Endodermal cell (in vitro differentiated cells): ENCODE results near the gene ZC3H6. TPM values are rescaled to one million over a fixed set of nuclear protein-coding genes. Genes with fewer than 3 reads are reported as not detected.

ENCODE experiments used
- DNase-seq: peaks from one replicate; pipeline ENCODE4 v3.0.0-alpha.2; 2017
- H3K27ac ChIP-seq: 2 replicates; pipeline ENCODE4 v1.5.1; 2013; ENCODE audit warnings: mild to moderate bottlenecking, low read depth, low read length, moderate library complexity
- H3K27me3 ChIP-seq: 2 replicates; pipeline ENCODE4 v1.6.1; 2013; ENCODE audit warnings: mild to moderate bottlenecking, low read length, moderate library complexity; ENCODE audit not compliant: insufficient read depth, control insufficient read depth, poor library complexity, severe bottlenecking
- H3K36me3 ChIP-seq: 2 replicates; pipeline ENCODE4 v1.7.0; 2013; ENCODE audit warnings: mild to moderate bottlenecking, low read length, moderate library complexity; ENCODE audit not compliant: control insufficient read depth, insufficient read depth
- H3K4me1 ChIP-seq: one replicate; pipeline ENCODE4 v1.7.0; 2013; ENCODE audit warnings: low read length; ENCODE audit not compliant: control insufficient read depth, insufficient read depth
- H3K4me3 ChIP-seq: 2 replicates; pipeline ENCODE4 v1.5.1; 2013; ENCODE audit warnings: mild to moderate bottlenecking, low read length, moderate library complexity
- H3K9ac ChIP-seq: 2 replicates; pipeline ENCODE4 v1.6.1; 2013; ENCODE audit warnings: mild to moderate bottlenecking, low read length, moderate library complexity; ENCODE audit not compliant: poor library complexity, severe bottlenecking; ENCODE audit errors: extremely low read depth
- H3K9me3 ChIP-seq: 2 replicates; pipeline ENCODE4 v1.6.1; 2013; ENCODE audit warnings: mild to moderate bottlenecking, low read length, moderate library complexity; ENCODE audit not compliant: control insufficient read depth
- H3K27ac Mint-ChIP-seq: 2 replicates; pipeline ENCODE4 v1.8.0; 2020; ENCODE audit warnings: mixed read lengths
- H3K27me3 Mint-ChIP-seq: 2 replicates; pipeline ENCODE4 v1.8.0; 2021; ENCODE audit warnings: mild to moderate bottlenecking, mixed read lengths; ENCODE audit not compliant: insufficient read depth
- H3K36me3 Mint-ChIP-seq: 2 replicates; pipeline ENCODE4 v1.8.0; 2020; ENCODE audit warnings: low read depth, mixed read lengths
- H3K4me1 Mint-ChIP-seq: 2 replicates; pipeline ENCODE4 v1.8.0; 2020; ENCODE audit warnings: mixed read lengths
- H3K4me3 Mint-ChIP-seq: 2 replicates; pipeline ENCODE4 v1.8.0; 2020; ENCODE audit warnings: mild to moderate bottlenecking, moderate library complexity, mixed read lengths
- H3K9me3 Mint-ChIP-seq: 2 replicates; pipeline ENCODE4 v1.8.0; 2020; ENCODE audit warnings: mild to moderate bottlenecking, mixed read lengths
- WGBS, 2 experiments: methylation state at CpG; one replicate each; pipeline versions ENCODE4 v1.1.5 to v1.1.7; 2013; ENCODE audit warnings: missing lambda C conversion rate in 2 of 2, mixed read lengths in 1 of 2; ENCODE audit not compliant: insufficient coverage in 1 of 2, insufficient read length in 1 of 2; 5-methylcytosine and 5-hydroxymethylcytosine counted together
- total RNA-seq, 2 donors: library from RNA; stranded (reverse); fragmentation: NEBNext Ultra II Directional in 1 of 2; extraction: Animal tissue kit (Norgen Biotek cat#: 25700) in 1 of 2; gene quantifications; 2 replicates in 1 of 2; 3 replicates in 1 of 2; pipeline ENCODE4 v1.2.1, GENCODE V29; 2021
- TF ChIP-seq, protein P1 (sequence below): fragments of 200-600 bp; sonication (generic); conservative IDR thresholded peaks from 2 replicates; pipeline ENCODE4 v1.5.0; 2021; ENCODE audit warnings: antibody characterized with exemption, mild to moderate bottlenecking

ZC3H6 gene
- total RNA-seq, 2 donors from 2014 or later, result 8.0 to 21.5 TPM

DNA sequence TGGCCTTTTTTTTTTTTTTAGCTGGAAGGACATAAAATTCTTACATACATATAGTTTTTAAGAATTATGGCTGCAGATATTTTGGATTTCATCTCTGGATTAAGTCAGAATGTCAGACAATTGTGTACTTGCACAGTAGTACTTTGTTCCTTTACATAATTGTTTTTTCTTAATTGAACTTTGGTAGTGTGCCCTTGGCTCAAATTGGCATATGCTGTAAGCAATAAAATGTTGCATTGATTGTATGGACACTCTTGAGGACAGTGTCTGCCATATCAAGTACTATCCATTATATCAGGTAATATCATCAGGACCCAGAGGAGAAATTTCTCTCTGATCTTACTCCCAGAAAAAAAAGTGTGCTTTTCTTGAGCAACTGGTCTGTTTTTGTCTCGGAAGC, 15.3 kb downstream of the ZC3H6 start:
- TF ChIP-seq, protein P1, sequence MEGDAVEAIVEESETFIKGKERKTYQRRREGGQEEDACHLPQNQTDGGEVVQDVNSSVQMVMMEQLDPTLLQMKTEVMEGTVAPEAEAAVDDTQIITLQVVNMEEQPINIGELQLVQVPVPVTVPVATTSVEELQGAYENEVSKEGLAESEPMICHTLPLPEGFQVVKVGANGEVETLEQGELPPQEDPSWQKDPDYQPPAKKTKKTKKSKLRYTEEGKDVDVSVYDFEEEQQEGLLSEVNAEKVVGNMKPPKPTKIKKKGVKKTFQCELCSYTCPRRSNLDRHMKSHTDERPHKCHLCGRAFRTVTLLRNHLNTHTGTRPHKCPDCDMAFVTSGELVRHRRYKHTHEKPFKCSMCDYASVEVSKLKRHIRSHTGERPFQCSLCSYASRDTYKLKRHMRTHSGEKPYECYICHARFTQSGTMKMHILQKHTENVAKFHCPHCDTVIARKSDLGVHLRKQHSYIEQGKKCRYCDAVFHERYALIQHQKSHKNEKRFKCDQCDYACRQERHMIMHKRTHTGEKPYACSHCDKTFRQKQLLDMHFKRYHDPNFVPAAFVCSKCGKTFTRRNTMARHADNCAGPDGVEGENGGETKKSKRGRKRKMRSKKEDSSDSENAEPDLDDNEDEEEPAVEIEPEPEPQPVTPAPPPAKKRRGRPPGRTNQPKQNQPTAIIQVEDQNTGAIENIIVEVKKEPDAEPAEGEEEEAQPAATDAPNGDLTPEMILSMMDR, result no peak
- Histone ChIP-seq H3K4me1 (no peaks in the 10 kb centered on the region), H3K36me3 (no peaks in the 10 kb centered on the region), H3K27ac (no peak overlapping the region), H3K27me3 (no peaks in the 10 kb centered on the region), H3K9me3 (no peaks in the 10 kb centered on the region), H3K9ac (no peak overlapping the region), H3K4me3 (no peak overlapping the region)
- H3K36me3 Mint-ChIP-seq, result peaks cover 1% of the 10 kb centered on the region
- WGBS, 2 experiments, result 88 to 100% methylated on average over 1 of the region's 1 CpG
- H3K4me3 Mint-ChIP-seq, result no peak overlapping the region
- no peak overlapping the region for H3K27ac Mint-ChIP-seq
- no peaks in the 10 kb centered on the region for H3K27me3 Mint-ChIP-seq
- H3K4me1 Mint-ChIP-seq, result no peaks in the 10 kb centered on the region
- no peak for DNase-seq
- H3K9me3 Mint-ChIP-seq, result no peaks in the 10 kb centered on the region

DNA sequence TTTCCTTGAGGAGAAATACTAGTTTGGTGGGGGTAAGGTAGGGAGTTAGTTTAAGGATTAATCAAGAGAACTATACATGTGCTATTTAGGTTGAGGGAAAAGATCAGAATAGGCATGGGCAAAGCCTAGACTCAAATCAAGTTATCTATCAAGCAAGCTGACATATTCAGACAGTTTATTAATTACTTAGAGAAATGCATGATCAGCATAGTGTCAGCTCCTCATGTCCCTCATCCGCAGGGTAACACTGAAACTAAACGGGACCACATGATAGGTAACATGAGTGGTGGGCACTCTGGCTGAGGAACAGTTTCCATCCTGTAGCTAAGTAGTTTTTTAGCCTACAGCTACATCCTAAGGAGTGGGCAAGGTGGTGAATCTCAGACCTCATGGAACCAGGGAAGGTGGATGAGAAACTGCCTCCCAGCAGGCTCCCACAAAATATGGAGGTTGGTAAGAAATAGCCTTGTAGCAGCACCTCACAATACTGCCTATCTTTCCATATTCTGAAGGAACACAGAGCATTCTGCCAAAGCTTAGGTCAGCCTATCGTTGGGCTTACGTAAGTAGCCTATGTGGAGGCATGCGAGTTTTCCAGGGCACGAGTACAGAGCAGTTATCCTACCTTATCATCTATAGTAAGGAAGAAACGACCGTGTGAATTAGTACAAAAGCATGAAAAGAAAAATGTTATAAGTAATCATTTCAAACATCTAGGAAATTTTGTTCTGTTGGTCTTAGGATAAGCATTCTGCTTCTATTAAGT, 18.4 kb downstream of the ZC3H6 start:
- H3K4me1 Mint-ChIP-seq, result no peaks in the 10 kb centered on the region

DNA sequence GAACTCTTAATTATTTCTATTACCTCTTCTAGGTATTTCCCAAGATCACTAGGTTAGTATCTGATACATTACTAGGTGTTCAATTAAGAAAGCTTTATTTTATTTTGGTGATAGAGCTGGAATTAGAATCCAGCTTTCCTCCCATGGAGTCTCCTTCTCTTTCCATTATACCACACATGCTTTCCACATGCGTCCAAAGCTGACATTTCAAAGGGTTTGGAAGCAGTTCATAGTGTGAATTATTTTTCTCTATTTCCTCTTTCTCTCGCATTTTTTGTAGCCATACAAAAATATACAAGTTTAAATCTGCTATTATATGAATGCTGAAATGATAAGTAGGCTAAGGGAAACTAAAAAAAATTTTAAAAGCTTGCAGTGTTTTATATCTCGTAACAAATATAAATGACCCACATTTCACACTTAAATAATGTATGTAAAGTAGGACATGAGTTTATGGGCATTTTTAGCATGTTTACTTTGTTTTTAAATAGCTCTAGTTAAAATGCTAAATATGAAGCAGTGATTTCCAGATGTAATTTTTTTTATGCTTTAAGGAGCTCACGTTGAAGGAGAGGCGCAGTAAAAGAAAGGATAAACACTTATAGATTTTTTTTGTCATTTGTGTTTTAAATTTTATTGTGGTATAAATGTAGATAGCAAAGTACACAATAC, 20.1 kb downstream of the ZC3H6 start:
- Mint-ChIP-seq H3K4me1 (no peaks in the 10 kb centered on the region), H3K27ac (no peak overlapping the region), H3K27me3 (no peaks in the 10 kb centered on the region), H3K9me3 (peaks cover 2% of the 10 kb centered on the region), H3K4me3 (no peak overlapping the region), H3K36me3 (peaks cover 2% of the 10 kb centered on the region)
- Histone ChIP-seq H3K9ac (no peak overlapping the region), H3K27ac (no peak overlapping the region), H3K4me3 (no peak overlapping the region), H3K9me3 (no peaks in the 10 kb centered on the region), H3K27me3 (no peaks in the 10 kb centered on the region), H3K4me1 (no peaks in the 10 kb centered on the region), H3K36me3 (no peaks in the 10 kb centered on the region)
- no peak for DNase-seq
- WGBS, 2 experiments, result 90 to 98% methylated on average over 2 to 3 of the region's 5 CpGs
- TF ChIP-seq, protein P1, result no peak

More for the DNA sequence above, 18.4 kb downstream of the ZC3H6 start:
- Histone ChIP-seq H3K36me3 (no peaks in the 10 kb centered on the region), H3K4me3 (no peak overlapping the region), H3K27me3 (no peaks in the 10 kb centered on the region), H3K4me1 (no peaks in the 10 kb centered on the region), H3K9ac (no peak overlapping the region), H3K27ac (no peak overlapping the region), H3K9me3 (no peaks in the 10 kb centered on the region)
- peaks cover 1% of the 10 kb centered on the region for H3K36me3 Mint-ChIP-seq
- no peak overlapping the region for H3K27ac Mint-ChIP-seq
- WGBS, 2 experiments, result 86 to 94% methylated on average over 5 to 6 of the region's 8 CpGs
- H3K27me3 Mint-ChIP-seq, result no peaks in the 10 kb centered on the region
- TF ChIP-seq, protein P1, result no peak
- no peaks in the 10 kb centered on the region for H3K9me3 Mint-ChIP-seq
- no peak for DNase-seq
- no peak overlapping the region for H3K4me3 Mint-ChIP-seq
